ENCODE results near the gene TNXB. TPM values are rescaled to one million over a fixed set of nuclear protein-coding genes. Genes with fewer than 3 reads are reported as not detected.

TNXB gene
- total RNA-seq (100 to 1,000 TPM in 1 of 5 donors, 10 to 100 TPM in 4; 43.8 to 408 (median 71.0) TPM), polyA plus RNA-seq (10 to 100 TPM; 15.1 to 17.7 (median 15.7) TPM)
- long read RNA-seq, donor 1, result 0 reads
- long read RNA-seq, donor 2, result 0 reads
- long read RNA-seq, donor 3, result 0 reads
- long read RNA-seq, donor 4, result 0 reads
- long read RNA-seq, donor 5, partial matches to known transcripts, result 0 of 2 reads
- long read RNA-seq, donor 5, other reads (novel, unspliced or antisense), result 0 of 2 reads
- long read RNA-seq, donor 6, partial matches to known transcripts, result 107 of 128 reads
- long read RNA-seq, donor 6, other reads (novel, unspliced or antisense), result 19 of 128 reads
- long read RNA-seq, donor 7, partial matches to known transcripts, result 0 of 1 reads
- long read RNA-seq, donor 7, other reads (novel, unspliced or antisense), result 0 of 1 reads
- long read RNA-seq, donor 8, result 0 reads
- long read RNA-seq, donor 9, result 0 reads
- long read RNA-seq, donor 10, result 0 reads

- WGBS, 5 donors, result 7 to 17% (median 13%) methylated on average over 7 to 12 of the region's 12 CpGs
- Histone ChIP-seq H3K9me3 (no peaks in the 10 kb centered on the region), H3K27ac (peak within 1 kb of the TSS; percentile 22 to 85 (median 76)), H3K27me3 (peaks cover 0 to 5% (median 0%) of the 10 kb centered on the region in 3 donors), H3K4me1 (peaks cover 46 to 86% (median 65%) of the 10 kb centered on the region in 4 donors), H3K36me3 (peaks cover 0 to under 1% (median 0%) of the 10 kb centered on the region in 4 donors), H3K4me3 (peak within 1 kb of the TSS; percentile 29 to 37 (median 32))
- intact Hi-C loops (cut with DNase I; ENCODE audit: low total_unique reads), result no loop called here
- DNase-seq, result peak in 1 of 2 donors; percentile 70
- peak in 2 of 3 donors; percentile 45 to 63 for TF ChIP-seq POLR2AphosphoS5 (IDR thresholded peaks at IDR 0.05)
- TF ChIP-seq POLR2A (IDR thresholded peaks at IDR 0.05), result no peak
These were observed at the start of gene TNXB for GRCh38 chr6:32109114-32109764. TSS of gene TNXB (minus strand) at chr6:32109338. CDS start at chr6:32098198, 11,140 bp downstream.

GRCh38 chr6:32158052-32158451 is 48.9 kb upstream of the TNXB start:
- Histone ChIP-seq H3K36me3 (peaks cover 17 to 73% (median 62%) of the 10 kb centered on the region in 4 donors), H3K27me3 (no peaks in the 10 kb centered on the region), H3K27ac (no peak overlapping the region), H3K4me1 (peaks cover 20 to 38% (median 35%) of the 10 kb centered on the region in 4 donors), H3K4me3 (no peak overlapping the region), H3K9me3 (no peaks in the 10 kb centered on the region)
- TF ChIP-seq POLR2A (IDR thresholded peaks at IDR 0.05) (no peak), CTCF (IDR thresholded peaks at IDR 0.05) (no peak), EP300 (IDR thresholded peaks at IDR 0.05) (no peak), POLR2AphosphoS5 (IDR thresholded peaks at IDR 0.05) (no peak)
- no peak for DNase-seq
- intact Hi-C loops (cut with DNase I; ENCODE audit: low total_unique reads), result no loop called here

GRCh38 chr6:32156891-32157290 is 47.8 kb upstream of the TNXB start:
- Histone ChIP-seq H3K4me1 (peaks cover 31 to 50% (median 44%) of the 10 kb centered on the region in 4 donors), H3K36me3 (peaks cover 17 to 61% (median 51%) of the 10 kb centered on the region in 4 donors), H3K4me3 (no peak overlapping the region), H3K9me3 (no peaks in the 10 kb centered on the region), H3K27me3 (peaks cover 0 to 2% (median 0%) of the 10 kb centered on the region in 3 donors), H3K27ac (no peak overlapping the region)
- no peak for DNase-seq
- intact Hi-C loops (cut with DNase I; ENCODE audit: low total_unique reads), result no loop called here
- 79 to 91% (median 86%) methylated on average over 9 of the region's 9 CpGs for WGBS, 5 donors
- TF ChIP-seq EP300 (IDR thresholded peaks at IDR 0.05) (no peak), POLR2AphosphoS5 (IDR thresholded peaks at IDR 0.05) (no peak), POLR2A (IDR thresholded peaks at IDR 0.05) (no peak)

- WGBS, 5 donors, result 1 to 7% (median 3%) methylated on average over 15 to 34 of the region's 34 CpGs
- Histone ChIP-seq H3K27ac (peak overlapping the region; percentile 88 to 94 (median 93)), H3K4me1 (peaks cover 37 to 69% (median 59%) of the 10 kb centered on the region in 4 donors), H3K9me3 (no peaks in the 10 kb centered on the region), H3K36me3 (peaks cover 17 to 41% (median 38%) of the 10 kb centered on the region in 4 donors), H3K27me3 (peaks cover 0 to 19% (median 0%) of the 10 kb centered on the region in 3 donors), H3K4me3 (peak overlapping the region; percentile 59 to 87 (median 78))
- intact Hi-C loops (cut with DNase I; ENCODE audit: low total_unique reads), result loop anchor here (5.0 kb wide), 1 partner anchor 37 kb away; no protein-coding TSS in a partner anchor
- DNase-seq, result peak; percentile 81 to 94
- TF ChIP-seq EP300 (IDR thresholded peaks at IDR 0.05) (no peak), CTCF (IDR thresholded peaks at IDR 0.05) (peak in 5 of 7 experiments; percentile 19 to 78 (median 55)), POLR2A (IDR thresholded peaks at IDR 0.05) (no peak), POLR2AphosphoS5 (IDR thresholded peaks at IDR 0.05) (peak; percentile 18 to 79 (median 50))
These were observed 45.5 kb upstream of the TNXB start for GRCh38 chr6:32154514-32155161.
